ENCODE data around the gene BARD1.
"Not testable (repeated sequence)": the region's sequence is repeated elsewhere in the genome, so short reads cannot be mapped to it uniquely, and the experiment has no call there.

Gene BARD1

GRCh38 chr2:214809751-214810564 lies 475 bp upstream of the BARD1 start:
- H3K27me3 ChIP-seq (ENCODE audit: control insufficient read depth in 5 of 5, insufficient read depth in 4 of 5, low read length in 5 of 5) = no peaks in the 10 kb centered on the region
- H3K4me1 ChIP-seq (ENCODE audit: control insufficient read depth in 5 of 5, insufficient read depth in 5 of 5, low read length in 5 of 5) = peaks cover 0 to 25% (median 22%) of the 10 kb centered on the region in 5 donors
- H3K9me3 ChIP-seq (ENCODE audit: control insufficient read depth in 5 of 5, low read length in 5 of 5) = no peaks in the 10 kb centered on the region
- peak overlapping the region; percentile 66 to 92 (median 82) for H3K4me3 ChIP-seq (ENCODE audit: low read depth in 1 of 5, low read length in 5 of 5)
- no peaks in the 10 kb centered on the region for H3K36me3 ChIP-seq (ENCODE audit: control insufficient read depth in 5 of 5, insufficient read depth in 5 of 5, low read length in 5 of 5)
- peak overlapping the region in 4 of 5 donors; percentile 41 to 79 (median 73) for H3K9ac ChIP-seq (ENCODE audit: low read length in 5 of 5)
- no peak overlapping the region for H3K27ac ChIP-seq (ENCODE audit: low read depth, low read length)

- Histone ChIP-seq H3K36me3 (ENCODE audit: control insufficient read depth in 5 of 5, insufficient read depth in 5 of 5, low read length in 5 of 5) (no peaks in the 10 kb centered on the region), H3K9ac (ENCODE audit: low read length in 5 of 5) (peak overlapping the region in 2 of 5 donors; percentile 20 to 51), H3K27ac (ENCODE audit: low read depth, low read length) (no peak overlapping the region)
These were observed 1.8 kb downstream of the BARD1 start for GRCh38 chr2:214807653-214808052.

GRCh38 chr2:214801768-214802397 lies 7.6 kb downstream of the BARD1 start:
- H3K36me3 ChIP-seq (ENCODE audit: control insufficient read depth in 5 of 5, insufficient read depth in 5 of 5, low read length in 5 of 5) = no peaks in the 10 kb centered on the region
- no peak overlapping the region for H3K9ac ChIP-seq (ENCODE audit: low read length in 5 of 5)
- no peaks in the 10 kb centered on the region for H3K27me3 ChIP-seq (ENCODE audit: control insufficient read depth in 5 of 5, insufficient read depth in 4 of 5, low read length in 5 of 5)
- no peaks in the 10 kb centered on the region for H3K9me3 ChIP-seq (ENCODE audit: control insufficient read depth in 5 of 5, low read length in 5 of 5)
- H3K27ac ChIP-seq (ENCODE audit: low read depth, low read length) = no peak overlapping the region
- peaks cover 0 to 6% (median 0%) of the 10 kb centered on the region in 5 donors for H3K4me1 ChIP-seq (ENCODE audit: control insufficient read depth in 5 of 5, insufficient read depth in 5 of 5, low read length in 5 of 5)
- no peak overlapping the region for H3K4me3 ChIP-seq (ENCODE audit: low read depth in 1 of 5, low read length in 5 of 5)

More at GRCh38 chr2:214807653-214808052, 1.8 kb downstream of the BARD1 start:
- Histone ChIP-seq H3K9me3 (ENCODE audit: control insufficient read depth in 5 of 5, low read length in 5 of 5) (no peaks in the 10 kb centered on the region), H3K4me1 (ENCODE audit: control insufficient read depth in 5 of 5, insufficient read depth in 5 of 5, low read length in 5 of 5) (peaks cover 0 to 25% (median 22%) of the 10 kb centered on the region in 5 donors), H3K27me3 (ENCODE audit: control insufficient read depth in 5 of 5, insufficient read depth in 4 of 5, low read length in 5 of 5) (no peaks in the 10 kb centered on the region), H3K4me3 (ENCODE audit: low read depth in 1 of 5, low read length in 5 of 5) (peak overlapping the region; percentile 55 to 92 (median 80))

- no peak overlapping the region for H3K27ac ChIP-seq (ENCODE audit: low read depth, low read length)
- no peaks in the 10 kb centered on the region for H3K36me3 ChIP-seq (ENCODE audit: control insufficient read depth in 5 of 5, insufficient read depth in 5 of 5, low read length in 5 of 5)
- no peaks in the 10 kb centered on the region for H3K9me3 ChIP-seq (ENCODE audit: control insufficient read depth in 5 of 5, low read length in 5 of 5)
- H3K27me3 ChIP-seq (ENCODE audit: control insufficient read depth in 5 of 5, insufficient read depth in 4 of 5, low read length in 5 of 5) = no peaks in the 10 kb centered on the region
- no peak overlapping the region for H3K4me3 ChIP-seq (ENCODE audit: low read depth in 1 of 5, low read length in 5 of 5)
- no peak overlapping the region for H3K9ac ChIP-seq (ENCODE audit: low read length in 5 of 5)
- H3K4me1 ChIP-seq (ENCODE audit: control insufficient read depth in 5 of 5, insufficient read depth in 5 of 5, low read length in 5 of 5) = peaks cover 0 to 5% (median 0%) of the 10 kb centered on the region in 5 donors
These were observed 8.4 kb downstream of the BARD1 start for GRCh38 chr2:214801068-214801467.

- H3K9ac ChIP-seq (ENCODE audit: low read length in 5 of 5) = no peak overlapping the region
- H3K9me3 ChIP-seq (ENCODE audit: control insufficient read depth in 5 of 5, low read length in 5 of 5) = no peaks in the 10 kb centered on the region
- H3K4me3 ChIP-seq (ENCODE audit: low read depth in 1 of 5, low read length in 5 of 5) = no peak overlapping the region
- no peaks in the 10 kb centered on the region for H3K27me3 ChIP-seq (ENCODE audit: control insufficient read depth in 5 of 5, insufficient read depth in 4 of 5, low read length in 5 of 5)
- H3K27ac ChIP-seq (ENCODE audit: low read depth, low read length) = no peak overlapping the region
- H3K4me1 ChIP-seq (ENCODE audit: control insufficient read depth in 5 of 5, insufficient read depth in 5 of 5, low read length in 5 of 5) = no peaks in the 10 kb centered on the region
- peaks cover 0 to 4% (median 0%) of the 10 kb centered on the region in 5 donors for H3K36me3 ChIP-seq (ENCODE audit: control insufficient read depth in 5 of 5, insufficient read depth in 5 of 5, low read length in 5 of 5)
These were observed 9.3 kb downstream of the BARD1 start for GRCh38 chr2:214800180-214800579.

- Histone ChIP-seq H3K9ac (ENCODE audit: low read length in 5 of 5) (no peak overlapping the region), H3K27ac (ENCODE audit: low read depth, low read length) (no peak overlapping the region), H3K4me3 (ENCODE audit: low read depth in 1 of 5, low read length in 5 of 5) (no peak overlapping the region), H3K4me1 (ENCODE audit: control insufficient read depth in 5 of 5, insufficient read depth in 5 of 5, low read length in 5 of 5) (no peaks in the 10 kb centered on the region), H3K27me3 (ENCODE audit: control insufficient read depth in 5 of 5, insufficient read depth in 4 of 5, low read length in 5 of 5) (no peaks in the 10 kb centered on the region), H3K9me3 (ENCODE audit: control insufficient read depth in 5 of 5, low read length in 5 of 5) (no peaks in the 10 kb centered on the region), H3K36me3 (ENCODE audit: control insufficient read depth in 5 of 5, insufficient read depth in 5 of 5, low read length in 5 of 5) (peaks cover 0 to 4% (median 0%) of the 10 kb centered on the region in 5 donors)
These were observed 12.6 kb downstream of the BARD1 start for GRCh38 chr2:214796911-214797310.

- H3K27ac ChIP-seq (ENCODE audit: low read depth, low read length); H3K27me3 ChIP-seq (ENCODE audit: control insufficient read depth in 5 of 5, insufficient read depth in 4 of 5, low read length in 5 of 5); H3K9ac ChIP-seq (ENCODE audit: low read length in 5 of 5); H3K4me3 ChIP-seq (ENCODE audit: low read depth in 1 of 5, low read length in 5 of 5); H3K9me3 ChIP-seq (ENCODE audit: control insufficient read depth in 5 of 5, low read length in 5 of 5); H3K4me1 ChIP-seq (ENCODE audit: control insufficient read depth in 5 of 5, insufficient read depth in 5 of 5, low read length in 5 of 5): not testable (repeated sequence)
- peaks cover 0 to 16% (median 8%) of the 10 kb centered on the region in 5 donors for H3K36me3 ChIP-seq (ENCODE audit: control insufficient read depth in 5 of 5, insufficient read depth in 5 of 5, low read length in 5 of 5)
These were observed 26.3 kb downstream of the BARD1 start for GRCh38 chr2:214783181-214783580.

- Histone ChIP-seq H3K9me3 (ENCODE audit: control insufficient read depth in 5 of 5, low read length in 5 of 5) (peaks cover 0 to 4% (median 0%) of the 10 kb centered on the region in 5 donors), H3K9ac (ENCODE audit: low read length in 5 of 5) (no peak overlapping the region), H3K27ac (ENCODE audit: low read depth, low read length) (no peak overlapping the region), H3K27me3 (ENCODE audit: control insufficient read depth in 5 of 5, insufficient read depth in 4 of 5, low read length in 5 of 5) (no peaks in the 10 kb centered on the region), H3K36me3 (ENCODE audit: control insufficient read depth in 5 of 5, insufficient read depth in 5 of 5, low read length in 5 of 5) (peaks cover 0 to 16% (median 8%) of the 10 kb centered on the region in 5 donors), H3K4me3 (ENCODE audit: low read depth in 1 of 5, low read length in 5 of 5) (no peak overlapping the region), H3K4me1 (ENCODE audit: control insufficient read depth in 5 of 5, insufficient read depth in 5 of 5, low read length in 5 of 5) (no peaks in the 10 kb centered on the region)
These were observed 26.8 kb downstream of the BARD1 start for GRCh38 chr2:214782671-214783070.

GRCh38 chr2:214781226-214781625 lies 28.3 kb downstream of the BARD1 start:
- peaks cover 0 to 4% (median 0%) of the 10 kb centered on the region in 5 donors for H3K9me3 ChIP-seq (ENCODE audit: control insufficient read depth in 5 of 5, low read length in 5 of 5)
- H3K4me3 ChIP-seq (ENCODE audit: low read depth in 1 of 5, low read length in 5 of 5) = no peak overlapping the region
- H3K36me3 ChIP-seq (ENCODE audit: control insufficient read depth in 5 of 5, insufficient read depth in 5 of 5, low read length in 5 of 5) = peaks cover 0 to 16% (median 8%) of the 10 kb centered on the region in 5 donors
- no peaks in the 10 kb centered on the region for H3K27me3 ChIP-seq (ENCODE audit: control insufficient read depth in 5 of 5, insufficient read depth in 4 of 5, low read length in 5 of 5)
- H3K9ac ChIP-seq (ENCODE audit: low read length in 5 of 5) = no peak overlapping the region
- no peaks in the 10 kb centered on the region for H3K4me1 ChIP-seq (ENCODE audit: control insufficient read depth in 5 of 5, insufficient read depth in 5 of 5, low read length in 5 of 5)
- H3K27ac ChIP-seq (ENCODE audit: low read depth, low read length) = no peak overlapping the region

- peaks cover 0 to 12% (median 7%) of the 10 kb centered on the region in 5 donors for H3K36me3 ChIP-seq (ENCODE audit: control insufficient read depth in 5 of 5, insufficient read depth in 5 of 5, low read length in 5 of 5)
- no peak overlapping the region for H3K27ac ChIP-seq (ENCODE audit: low read depth, low read length)
- H3K4me1 ChIP-seq (ENCODE audit: control insufficient read depth in 5 of 5, insufficient read depth in 5 of 5, low read length in 5 of 5) = no peaks in the 10 kb centered on the region
- H3K4me3 ChIP-seq (ENCODE audit: low read depth in 1 of 5, low read length in 5 of 5) = no peak overlapping the region
- no peak overlapping the region for H3K9ac ChIP-seq (ENCODE audit: low read length in 5 of 5)
- no peaks in the 10 kb centered on the region for H3K27me3 ChIP-seq (ENCODE audit: control insufficient read depth in 5 of 5, insufficient read depth in 4 of 5, low read length in 5 of 5)
- H3K9me3 ChIP-seq (ENCODE audit: control insufficient read depth in 5 of 5, low read length in 5 of 5) = no peaks in the 10 kb centered on the region
These were observed 33.5 kb downstream of the BARD1 start for GRCh38 chr2:214775971-214776370.
